CD4-positive, CD25-positive, alpha-beta regulatory T cell (primary cell): ENCODE measurements around the gene CXCR6. TPM values are rescaled to one million over a fixed set of nuclear protein-coding genes. Genes with fewer than 3 reads are reported as not detected.

Experiments
- ATAC-seq, 2 donors: fragments of 150-1000 bp; cut with Tn5 transposase; one replicate each; pipeline ENCODE4 v1.10.0; 2021; ENCODE audit warnings: low read depth in 2 of 2, moderate number of reproducible peaks in 2 of 2, moderate library complexity in 1 of 2
- DNase-seq, 3 donors: peaks; one replicate each; pipeline versions ENCODE4 v3.0.0 to v3.0.0-alpha.2; 2012 to 2022; ENCODE audit warnings: mixed read lengths in 1 of 3
- H3K27ac ChIP-seq: one replicate; pipeline ENCODE4 v1.7.0; 2013; ENCODE audit warnings: mild to moderate bottlenecking, low read length; ENCODE audit not compliant: insufficient read depth, poor library complexity, severe bottlenecking
- H3K27me3 ChIP-seq: one replicate; pipeline ENCODE4 v1.7.0; 2013; ENCODE audit warnings: low read length; ENCODE audit not compliant: control insufficient read depth, insufficient read depth
- H3K36me3 ChIP-seq: one replicate; pipeline ENCODE4 v1.7.0; 2013; ENCODE audit warnings: mild to moderate bottlenecking, low read length, moderate library complexity; ENCODE audit not compliant: control insufficient read depth, insufficient read depth
- H3K4me1 ChIP-seq: 2 replicates; pipeline ENCODE4 v1.7.0; 2013; ENCODE audit warnings: mild to moderate bottlenecking, low read length; ENCODE audit not compliant: insufficient read depth, control insufficient read depth, poor library complexity, severe bottlenecking
- H3K4me3 ChIP-seq: one replicate; pipeline ENCODE4 v1.7.0; 2013; ENCODE audit warnings: low read depth, mild to moderate bottlenecking, low read length, moderate library complexity
- H3K9me3 ChIP-seq, 2 experiments: 1 replicate in 1 of 2; 2 replicates in 1 of 2; pipeline ENCODE4 v1.7.0; 2013; ENCODE audit warnings: low read length in 2 of 2, mild to moderate bottlenecking in 1 of 2, moderate library complexity in 1 of 2; ENCODE audit not compliant: control insufficient read depth in 2 of 2
- H3K27ac Mint-ChIP-seq, 3 donors: one replicate each; pipeline ENCODE4 v1.8.0; 2020 to 2022; ENCODE audit warnings: mild to moderate bottlenecking in 3 of 3, mixed read lengths in 3 of 3, moderate library complexity in 2 of 3
- H3K27me3 Mint-ChIP-seq: one replicate; pipeline ENCODE4 v1.8.0; 2022; ENCODE audit warnings: mild to moderate bottlenecking, mixed read lengths
- H3K36me3 Mint-ChIP-seq: one replicate; pipeline ENCODE4 v1.8.0; 2020; ENCODE audit warnings: mixed read lengths
- H3K4me1 Mint-ChIP-seq, 4 donors: one replicate each; pipeline ENCODE4 v1.8.0; 2020 to 2022; ENCODE audit warnings: mixed read lengths in 4 of 4, mild to moderate bottlenecking in 1 of 4
- H3K4me3 Mint-ChIP-seq, 4 donors: one replicate each; pipeline ENCODE4 v1.8.0; 2020 to 2022; ENCODE audit warnings: mild to moderate bottlenecking in 4 of 4, mixed read lengths in 4 of 4, moderate library complexity in 3 of 4
- H3K9me3 Mint-ChIP-seq, 7 donors: one replicate each; pipeline ENCODE4 v1.8.0; 2020 to 2022; ENCODE audit warnings: mixed read lengths in 7 of 7, mild to moderate bottlenecking in 3 of 7, moderate library complexity in 2 of 7
- polyA plus RNA-seq, 4 donors: library from polyadenylated mRNA; unstranded; fragments of 300-500 nt; fragmentation: Illumina TruSeq; gene quantifications; one replicate each; pipeline ENCODE4 v1.2.3, GENCODE V29; 2021
- total RNA-seq: library from RNA; stranded (reverse); gene quantifications from one replicate; pipeline ENCODE4 v1.2.3, GENCODE V29; 2022

Gene CXCR6
- total and polyA plus RNA-seq, 5 donors from 2014 or later, result 23.7 to 40.3 (median 25.5) TPM

DNA sequence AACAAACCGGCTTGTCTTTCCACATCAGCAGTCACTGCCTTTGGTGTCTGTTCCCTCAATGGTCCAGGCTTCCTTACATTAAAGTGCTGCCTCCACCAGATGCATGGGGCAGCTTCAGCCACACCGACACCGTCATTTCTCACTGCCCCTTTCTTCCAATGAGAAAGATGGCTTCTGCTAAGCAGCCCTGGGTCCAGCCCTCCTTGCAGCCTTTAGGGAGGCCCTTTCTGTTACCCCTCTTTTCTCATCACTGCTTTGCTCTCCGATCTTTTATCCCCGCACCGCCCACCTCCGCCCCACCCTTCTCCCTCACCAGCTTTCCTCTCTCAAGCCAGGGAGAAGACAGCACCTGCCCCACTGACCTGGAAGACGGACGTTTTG lies 28.2 kb upstream of the CXCR6 start:
- Mint-ChIP-seq H3K9me3 (peaks cover 0 to 2% (median 0%) of the 10 kb centered on the region in 7 donors), H3K4me1 (peaks cover 0 to 35% (median 21%) of the 10 kb centered on the region in 4 donors), H3K4me3 (peak overlapping the region in 3 of 4 donors; percentile 18 to 91 (median 85)), H3K27me3 (peaks cover 11% of the 10 kb centered on the region), H3K36me3 (peaks cover 19% of the 10 kb centered on the region), H3K27ac (peak overlapping the region; percentile 90 to 93 (median 91))
- no peak for DNase-seq
- Histone ChIP-seq H3K27ac (no peak overlapping the region), H3K27me3 (no peaks in the 10 kb centered on the region), H3K4me3 (no peak overlapping the region), H3K9me3 (no peaks in the 10 kb centered on the region), H3K4me1 (peaks cover 23% of the 10 kb centered on the region), H3K36me3 (peaks cover 19% of the 10 kb centered on the region)
- no peak for ATAC-seq

DNA sequence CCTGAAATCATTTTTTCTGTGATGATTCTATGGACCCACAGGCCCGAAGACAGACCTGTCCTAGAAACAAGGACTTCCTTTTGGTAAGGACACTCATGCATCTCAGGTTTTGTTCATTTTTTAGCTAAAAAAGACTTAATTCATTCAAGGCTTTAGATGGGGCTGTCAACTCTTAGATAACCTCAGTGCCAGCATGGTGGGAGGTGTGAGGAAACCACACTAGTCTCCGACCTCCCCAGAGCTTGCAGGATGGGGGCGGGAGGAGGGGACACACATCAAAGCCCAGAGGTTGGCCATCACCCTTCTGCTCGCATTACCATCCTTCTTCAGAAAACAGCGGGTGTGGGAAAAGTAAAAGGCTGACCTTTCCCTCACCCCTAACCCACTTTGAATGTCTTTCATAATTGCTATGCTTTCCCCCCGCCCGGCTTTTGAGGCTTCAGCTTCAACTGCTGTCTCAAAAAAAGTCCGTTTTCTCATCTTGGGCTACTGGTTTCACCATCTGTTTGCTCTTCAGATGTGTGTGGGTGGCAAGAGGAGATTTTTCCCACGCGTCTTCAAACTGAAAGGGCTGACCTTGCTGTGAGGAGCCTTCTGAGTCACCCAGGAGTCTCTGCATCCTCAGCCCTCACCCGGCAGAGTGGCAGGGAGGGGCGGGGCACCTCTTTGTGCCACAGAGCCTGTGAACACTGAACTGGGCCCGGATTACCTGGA lies 27.6 kb upstream of the CXCR6 start:
- H3K4me1 Mint-ChIP-seq, result peaks cover 0 to 34% (median 21%) of the 10 kb centered on the region in 4 donors
- H3K9me3 Mint-ChIP-seq, result peaks cover 0 to 2% (median 0%) of the 10 kb centered on the region in 7 donors
- Histone ChIP-seq H3K4me1 (peaks cover 23% of the 10 kb centered on the region), H3K4me3 (peak overlapping the region; percentile 74), H3K27ac (no peak overlapping the region), H3K27me3 (no peaks in the 10 kb centered on the region), H3K9me3 (no peaks in the 10 kb centered on the region), H3K36me3 (peaks cover 21% of the 10 kb centered on the region)
- ATAC-seq, result peak; percentile 98
- H3K27me3 Mint-ChIP-seq, result peaks cover 11% of the 10 kb centered on the region
- peak; percentile 15 to 84 (median 28) for DNase-seq
- peak overlapping the region; percentile 18 to 91 (median 69) for H3K4me3 Mint-ChIP-seq
- peak overlapping the region; percentile 90 to 93 (median 91) for H3K27ac Mint-ChIP-seq
- peaks cover 22% of the 10 kb centered on the region for H3K36me3 Mint-ChIP-seq

DNA sequence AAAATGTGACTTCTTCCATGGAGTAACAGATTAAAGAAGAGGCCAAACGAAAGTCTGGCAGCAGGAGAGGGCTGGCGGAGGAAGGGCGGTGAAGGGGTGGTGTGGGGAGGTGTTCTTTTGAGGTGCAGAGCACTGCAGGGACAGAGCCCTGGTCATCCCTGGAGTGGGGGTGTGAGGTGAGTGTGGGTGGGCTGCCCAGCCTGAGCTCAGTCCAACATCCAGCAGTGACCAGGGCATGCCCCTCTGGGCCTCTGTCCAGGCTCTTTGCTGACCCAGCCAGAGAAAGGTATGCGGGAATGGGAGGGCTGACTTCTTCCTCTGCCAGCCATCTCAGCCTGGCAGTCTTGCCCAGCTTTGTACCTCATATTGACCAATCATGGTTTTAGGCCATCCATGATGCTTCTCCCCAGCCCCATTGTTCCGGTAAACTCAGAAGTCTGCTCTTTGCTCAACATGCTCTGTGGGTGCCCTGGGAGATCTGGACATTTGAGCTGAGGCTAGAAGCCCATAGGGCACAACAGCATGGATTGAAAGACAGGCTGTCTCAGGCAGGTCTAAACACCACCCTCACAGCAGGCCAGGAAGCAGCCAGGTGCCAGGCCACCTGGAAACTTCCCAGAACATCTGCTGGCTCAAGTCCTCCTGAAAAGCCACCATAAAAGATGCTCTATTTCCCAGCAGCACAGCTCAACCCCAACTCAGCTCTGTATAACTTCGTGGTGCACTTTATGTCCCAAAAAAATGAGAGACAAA lies 25.9 kb upstream of the CXCR6 start:
- peaks cover 23% of the 10 kb centered on the region for H3K4me1 ChIP-seq
- DNase-seq (no peak), ATAC-seq (no peak)
- Mint-ChIP-seq H3K9me3 (no peaks in the 10 kb centered on the region), H3K27me3 (peaks cover 11% of the 10 kb centered on the region), H3K4me3 (peak overlapping the region in 1 of 4 donors; percentile 35), H3K27ac (peak overlapping the region; percentile 17 to 69 (median 65)), H3K4me1 (peaks cover 0 to 42% (median 26%) of the 10 kb centered on the region in 4 donors), H3K36me3 (peaks cover 31% of the 10 kb centered on the region)
- no peak overlapping the region for H3K4me3 ChIP-seq
- H3K27me3 ChIP-seq, result no peaks in the 10 kb centered on the region
- no peaks in the 10 kb centered on the region for H3K9me3 ChIP-seq
- no peak overlapping the region for H3K27ac ChIP-seq
- H3K36me3 ChIP-seq, result peaks cover 38% of the 10 kb centered on the region

DNA sequence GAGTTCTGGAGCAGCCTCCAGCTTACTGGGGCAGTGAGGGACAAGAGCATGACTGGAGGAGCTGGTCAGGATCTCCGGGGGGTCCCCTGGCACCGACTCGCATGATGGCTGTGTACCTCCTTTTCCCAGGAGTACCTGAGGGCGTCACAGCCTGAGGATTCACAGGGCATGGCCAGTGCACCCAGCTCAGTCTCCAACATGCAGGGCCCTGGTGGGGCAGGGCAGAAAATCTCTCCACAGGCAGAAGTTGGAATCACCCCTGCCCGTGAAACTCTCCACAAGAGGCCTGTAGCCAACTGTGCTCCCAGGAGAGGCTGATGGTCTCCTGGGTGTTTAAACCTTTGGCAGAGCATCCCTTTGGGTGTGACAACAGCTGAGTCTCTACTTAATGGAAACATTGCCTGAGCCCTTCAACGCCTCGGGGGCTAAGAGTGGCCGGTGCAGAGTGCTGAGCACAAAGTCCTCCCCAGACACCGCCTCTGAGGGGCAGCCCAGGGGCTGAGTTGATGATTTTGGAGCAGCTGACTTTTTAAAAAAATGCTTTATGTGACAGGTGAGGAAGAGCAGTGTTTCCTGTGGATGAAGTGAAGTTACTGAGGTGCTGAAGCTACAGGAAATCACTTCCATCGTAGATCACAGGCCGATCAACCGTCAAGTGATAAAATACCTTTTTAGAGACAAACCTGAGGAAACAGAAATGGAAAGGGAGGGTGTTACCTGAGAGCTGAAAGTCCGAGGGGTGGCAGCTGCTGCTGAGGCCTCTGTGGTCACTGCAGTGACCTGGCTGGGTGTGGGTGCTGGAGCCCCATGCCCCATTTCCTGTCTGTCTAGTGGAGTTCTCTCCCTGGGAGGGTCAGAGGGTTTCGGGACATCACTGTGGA lies 21.9 kb upstream of the CXCR6 start:
- H3K27me3 Mint-ChIP-seq, result no peaks in the 10 kb centered on the region
- Histone ChIP-seq H3K4me1 (peaks cover 3% of the 10 kb centered on the region), H3K27ac (no peak overlapping the region), H3K4me3 (no peak overlapping the region), H3K27me3 (no peaks in the 10 kb centered on the region), H3K9me3 (no peaks in the 10 kb centered on the region), H3K36me3 (peaks cover 71% of the 10 kb centered on the region)
- H3K27ac Mint-ChIP-seq, result peak overlapping the region in 2 of 3 donors; percentile 60 to 96
- DNase-seq (no peak), ATAC-seq (no peak)
- H3K9me3 Mint-ChIP-seq, result no peaks in the 10 kb centered on the region
- H3K36me3 Mint-ChIP-seq, result peaks cover 54% of the 10 kb centered on the region
- peaks cover 0 to 21% (median 10%) of the 10 kb centered on the region in 4 donors for H3K4me1 Mint-ChIP-seq
- peak overlapping the region in 1 of 4 donors; percentile 40 for H3K4me3 Mint-ChIP-seq

DNA sequence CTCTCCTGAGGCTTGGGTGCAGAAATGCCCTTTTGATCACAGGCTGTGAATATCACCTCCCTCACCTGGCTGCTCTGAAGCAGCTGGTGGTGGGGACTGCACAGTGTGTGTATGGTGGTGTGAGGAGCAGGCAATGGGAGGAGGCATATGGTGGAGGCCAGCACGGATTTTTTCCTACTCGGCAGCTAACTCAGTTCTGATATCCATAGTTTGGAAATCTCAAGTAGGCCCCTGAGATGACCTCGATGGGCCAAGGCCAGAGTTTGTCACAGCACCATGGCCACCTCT lies 21.3 kb upstream of the CXCR6 start:
- no peak for DNase-seq
- ATAC-seq, result no peak
- Histone ChIP-seq H3K36me3 (peaks cover 74% of the 10 kb centered on the region), H3K4me3 (no peak overlapping the region), H3K27me3 (no peaks in the 10 kb centered on the region), H3K9me3 (no peaks in the 10 kb centered on the region), H3K27ac (no peak overlapping the region), H3K4me1 (no peaks in the 10 kb centered on the region)
- Mint-ChIP-seq H3K27ac (peak overlapping the region in 2 of 3 donors; percentile 60 to 96), H3K9me3 (no peaks in the 10 kb centered on the region), H3K4me3 (peak overlapping the region in 1 of 4 donors; percentile 40), H3K4me1 (peaks cover 0 to 17% (median 7%) of the 10 kb centered on the region in 4 donors), H3K36me3 (peaks cover 57% of the 10 kb centered on the region), H3K27me3 (no peaks in the 10 kb centered on the region)

DNA sequence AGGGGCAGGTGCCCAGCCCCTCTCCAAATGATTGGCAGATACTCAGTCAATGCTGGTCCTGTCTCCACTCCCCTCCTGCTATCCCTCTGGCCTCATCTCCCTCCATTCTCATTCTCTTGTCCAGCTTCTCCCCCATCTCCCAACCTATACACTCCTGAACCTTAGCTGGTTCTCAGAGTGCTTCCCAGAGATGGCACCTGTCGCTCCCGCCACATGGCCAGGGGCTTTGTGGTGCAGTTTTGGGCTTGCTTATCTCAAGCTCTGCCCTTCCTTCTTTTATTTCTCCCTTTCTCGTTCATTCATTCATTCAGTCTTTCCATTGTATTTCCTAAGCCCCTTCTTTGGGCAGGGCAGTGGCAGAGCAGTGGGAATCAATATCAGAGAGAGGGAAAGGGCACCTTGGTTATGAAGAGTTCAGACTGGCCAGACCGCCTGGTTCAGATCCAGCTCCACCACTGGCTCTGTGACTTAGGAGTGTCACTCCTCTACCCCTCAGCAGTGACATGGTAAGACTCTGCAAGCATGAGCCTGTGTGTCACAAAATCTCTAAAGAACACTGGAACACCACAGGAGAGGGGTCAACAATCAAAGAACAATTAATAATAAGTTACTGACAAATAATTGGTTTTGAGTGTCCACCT lies 20.2 kb upstream of the CXCR6 start:
- peak overlapping the region in 1 of 3 donors; percentile 65 for H3K27ac Mint-ChIP-seq

DNA sequence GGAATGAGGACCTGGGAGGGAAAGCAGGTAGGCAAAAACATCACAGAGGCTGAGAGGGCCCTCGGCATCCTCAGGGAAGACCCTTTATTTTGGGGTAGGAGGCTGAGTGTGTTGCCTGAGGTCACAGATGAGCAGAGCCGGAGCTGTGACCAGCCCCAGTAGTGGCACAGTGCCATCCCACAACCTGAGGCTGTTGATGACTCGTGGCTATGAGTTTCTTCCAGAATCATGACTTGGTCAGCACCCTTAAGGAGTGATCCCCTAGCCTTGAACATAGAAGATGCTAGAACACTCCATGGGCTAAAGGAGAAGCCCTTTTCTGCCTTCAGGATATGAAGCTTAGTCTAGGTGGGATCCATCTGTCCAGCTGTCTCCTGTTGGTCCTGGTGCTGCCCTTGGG lies 19.5 kb upstream of the CXCR6 start:
- Histone ChIP-seq H3K27ac (no peak overlapping the region), H3K27me3 (no peaks in the 10 kb centered on the region), H3K4me1 (no peaks in the 10 kb centered on the region), H3K36me3 (peaks cover 84% of the 10 kb centered on the region), H3K4me3 (no peak overlapping the region), H3K9me3 (no peaks in the 10 kb centered on the region)
- Mint-ChIP-seq H3K27me3 (no peaks in the 10 kb centered on the region), H3K27ac (no peak overlapping the region), H3K36me3 (peaks cover 70% of the 10 kb centered on the region), H3K4me1 (peaks cover 0 to 10% (median 6%) of the 10 kb centered on the region in 4 donors), H3K4me3 (no peak overlapping the region), H3K9me3 (no peaks in the 10 kb centered on the region)
- DNase-seq (no peak), ATAC-seq (no peak)

More for the DNA sequence above, 20.2 kb upstream of the CXCR6 start:
- no peaks in the 10 kb centered on the region for H3K27me3 ChIP-seq
- Mint-ChIP-seq H3K4me3 (no peak overlapping the region), H3K27me3 (no peaks in the 10 kb centered on the region), H3K4me1 (peaks cover 0 to 10% (median 6%) of the 10 kb centered on the region in 4 donors), H3K36me3 (peaks cover 68% of the 10 kb centered on the region), H3K9me3 (no peaks in the 10 kb centered on the region)
- H3K4me3 ChIP-seq, result no peak overlapping the region
- H3K36me3 ChIP-seq, result peaks cover 84% of the 10 kb centered on the region
- DNase-seq (no peak), ATAC-seq (no peak)
- no peaks in the 10 kb centered on the region for H3K9me3 ChIP-seq
- no peak overlapping the region for H3K27ac ChIP-seq
- no peaks in the 10 kb centered on the region for H3K4me1 ChIP-seq
